ENCODE measurements around the gene COPG2. TPM values are rescaled to one million over a fixed set of nuclear protein-coding genes. Genes with fewer than 3 reads are reported as not detected.

The COPG2 gene, protein sequence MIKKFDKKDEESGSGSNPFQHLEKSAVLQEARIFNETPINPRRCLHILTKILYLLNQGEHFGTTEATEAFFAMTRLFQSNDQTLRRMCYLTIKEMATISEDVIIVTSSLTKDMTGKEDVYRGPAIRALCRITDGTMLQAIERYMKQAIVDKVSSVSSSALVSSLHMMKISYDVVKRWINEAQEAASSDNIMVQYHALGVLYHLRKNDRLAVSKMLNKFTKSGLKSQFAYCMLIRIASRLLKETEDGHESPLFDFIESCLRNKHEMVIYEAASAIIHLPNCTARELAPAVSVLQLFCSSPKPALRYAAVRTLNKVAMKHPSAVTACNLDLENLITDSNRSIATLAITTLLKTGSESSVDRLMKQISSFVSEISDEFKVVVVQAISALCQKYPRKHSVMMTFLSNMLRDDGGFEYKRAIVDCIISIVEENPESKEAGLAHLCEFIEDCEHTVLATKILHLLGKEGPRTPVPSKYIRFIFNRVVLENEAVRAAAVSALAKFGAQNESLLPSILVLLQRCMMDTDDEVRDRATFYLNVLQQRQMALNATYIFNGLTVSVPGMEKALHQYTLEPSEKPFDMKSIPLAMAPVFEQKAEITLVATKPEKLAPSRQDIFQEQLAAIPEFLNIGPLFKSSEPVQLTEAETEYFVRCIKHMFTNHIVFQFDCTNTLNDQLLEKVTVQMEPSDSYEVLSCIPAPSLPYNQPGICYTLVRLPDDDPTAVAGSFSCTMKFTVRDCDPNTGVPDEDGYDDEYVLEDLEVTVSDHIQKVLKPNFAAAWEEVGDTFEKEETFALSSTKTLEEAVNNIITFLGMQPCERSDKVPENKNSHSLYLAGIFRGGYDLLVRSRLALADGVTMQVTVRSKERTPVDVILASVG
- total RNA-seq = 28.9 and 30.1 TPM in 2 replicates

DNA sequence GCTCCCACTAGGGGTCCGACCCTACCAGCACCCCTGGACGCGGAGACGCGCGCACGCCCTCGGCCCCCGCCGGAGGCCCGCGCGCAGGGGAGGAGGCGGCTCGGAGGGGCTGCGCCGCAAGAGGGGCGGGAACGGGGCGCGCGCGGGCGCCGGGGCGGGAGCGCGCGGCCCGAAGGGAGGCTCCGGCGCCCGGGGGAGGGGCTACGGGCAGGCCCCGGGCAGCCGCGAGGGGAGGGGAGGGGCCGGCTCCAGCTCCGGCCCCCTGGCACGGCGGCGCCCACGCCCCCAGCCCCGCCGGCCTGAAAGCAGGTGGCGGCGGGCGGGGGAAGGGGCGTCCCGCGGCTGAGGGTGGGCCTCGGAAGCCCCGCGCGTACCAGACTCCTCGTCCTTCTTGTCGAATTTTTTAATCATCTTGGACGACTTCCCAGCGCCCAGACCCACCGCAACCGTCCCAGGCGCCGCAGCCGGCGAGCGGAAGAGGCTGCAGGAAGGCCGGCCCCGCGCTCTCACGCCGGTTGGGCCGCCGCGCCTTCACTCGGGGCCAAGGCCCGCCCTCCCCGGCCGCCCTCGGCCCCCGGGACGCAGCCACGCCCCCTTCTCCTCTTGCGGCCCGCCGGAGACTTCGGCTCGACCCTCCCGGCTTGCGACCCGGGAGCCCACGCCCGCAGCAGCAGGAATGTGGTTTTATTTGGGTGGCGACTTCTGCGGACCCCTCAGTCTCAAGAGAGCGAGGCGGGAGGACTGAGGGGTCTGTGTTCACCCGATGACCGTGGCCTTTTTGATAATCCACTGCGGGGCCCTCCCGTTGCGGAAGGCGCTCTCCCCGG lies at the start of gene COPG2:
TSS of gene COPG2 (minus strand) at position 491 of the 827 bp plus-strand sequence. CDS start at position 411, 80 bp downstream.

DNA sequence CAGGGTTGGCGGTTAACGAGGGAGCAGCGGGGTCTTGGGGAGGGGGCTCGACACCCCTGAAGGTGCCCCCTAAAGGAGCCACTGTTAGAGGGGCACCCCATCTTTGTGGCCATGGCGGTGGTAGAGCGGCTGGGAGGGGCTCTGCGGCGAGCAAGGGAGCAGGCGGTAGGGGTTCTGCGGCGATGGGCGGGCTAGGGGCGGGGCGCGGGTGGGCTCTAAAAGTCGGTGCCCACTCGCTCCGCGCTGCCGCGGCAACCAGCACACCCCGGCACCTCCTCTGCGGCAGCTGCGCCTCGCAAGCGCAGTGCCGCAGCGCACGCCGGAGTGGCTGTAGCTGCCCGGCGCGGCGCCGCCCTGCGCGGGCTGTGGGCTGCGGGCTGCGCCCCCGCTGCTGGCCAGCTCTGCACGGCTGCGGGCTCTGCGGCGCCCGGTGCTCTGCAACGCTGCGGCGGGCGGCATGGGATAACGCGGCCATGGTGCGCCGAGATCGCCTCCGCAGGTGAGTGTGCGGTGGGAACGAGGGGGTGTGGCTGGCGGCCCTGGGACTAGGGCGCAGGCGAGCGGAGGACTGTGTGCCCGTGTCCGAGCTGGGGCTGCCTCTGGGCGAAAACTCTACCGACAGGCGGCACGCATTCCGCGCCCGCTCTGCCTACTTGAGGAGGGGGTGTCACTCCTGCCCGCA lies 176.6 kb downstream of the COPG2 start, which contains the start of gene MEST:
TSS of gene MEST (plus strand) at position 245 of the 682 bp plus-strand sequence. CDS start at position 474, 229 bp downstream.

Other genes starting within 250 kb of the COPG2 start
- 4.1 and 18.3 TPM in 2 replicates for gene CEP41, start 227.7 kb downstream of the COPG2 start, total RNA-seq
- 8.5 and 17.6 TPM in 2 replicates for gene MEST, start 176.7 kb downstream of the COPG2 start, total RNA-seq
- gene TSGA13, start 17.8 kb upstream of the COPG2 start, total RNA-seq = not detected in 2 replicates
- gene KLF14, start 65.5 kb upstream of the COPG2 start, total RNA-seq = 0.07 TPM in 1 of 2 replicates, not detected in the other